Ishikawa (cell line): ENCODE measurements around the gene MTUS2.

Experiments
- CEBPB ChIP-seq: IDR thresholded peaks from 2 replicates; pipeline ENCODE4 v1.6.1; 2012
- EP300 ChIP-seq: IDR thresholded peaks from 2 replicates; pipeline ENCODE4 v1.6.1; 2012; ENCODE audit warnings: borderline replicate concordance
- MAX ChIP-seq: IDR thresholded peaks from 2 replicates; pipeline ENCODE4 v1.6.1; 2012
- NFIC ChIP-seq: IDR thresholded peaks from 2 replicates; pipeline ENCODE4 v1.6.1; 2012
- RAD21 ChIP-seq: IDR thresholded peaks from 2 replicates; pipeline ENCODE4 v1.6.1; 2012; ENCODE audit warnings: low read depth
- REST ChIP-seq: IDR thresholded peaks from 2 replicates; pipeline ENCODE4 v1.6.1; 2012; ENCODE audit warnings: low read depth, mild to moderate bottlenecking
- TAF1 ChIP-seq: IDR thresholded peaks from 2 replicates; pipeline ENCODE4 v1.6.1; 2012; ENCODE audit warnings: low read depth, mild to moderate bottlenecking
- TF ChIP-seq, protein P1 (sequence below): IDR thresholded peaks from 2 replicates; pipeline ENCODE4 v1.6.1; 2012

- no peak for TF ChIP-seq EP300
- TF ChIP-seq NFIC, result no peak
- no peak for TF ChIP-seq REST
- TF ChIP-seq TAF1, result no peak
- TF ChIP-seq MAX, result no peak
- no peak for TF ChIP-seq CEBPB
- TF ChIP-seq, protein P1, sequence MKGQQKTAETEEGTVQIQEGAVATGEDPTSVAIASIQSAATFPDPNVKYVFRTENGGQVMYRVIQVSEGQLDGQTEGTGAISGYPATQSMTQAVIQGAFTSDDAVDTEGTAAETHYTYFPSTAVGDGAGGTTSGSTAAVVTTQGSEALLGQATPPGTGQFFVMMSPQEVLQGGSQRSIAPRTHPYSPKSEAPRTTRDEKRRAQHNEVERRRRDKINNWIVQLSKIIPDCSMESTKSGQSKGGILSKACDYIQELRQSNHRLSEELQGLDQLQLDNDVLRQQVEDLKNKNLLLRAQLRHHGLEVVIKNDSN, result no peak
- no peak for TF ChIP-seq RAD21
These were observed 951 bp upstream of the MTUS2 start for GRCh38 chr13:28819046-28819730.
